Dermis lymphatic vessel endothelial cell (primary cell): ENCODE results near the gene MOGAT1. TPM values are rescaled to one million over a fixed set of nuclear protein-coding genes. Genes with fewer than 3 reads are reported as not detected.

Experiments used
- total RNA-seq: library from RNA; depleted of rRNA; stranded (reverse); fragments of >200 nt; gene quantifications from 2 replicates; pipeline ENCODE4 v1.2.1, GENCODE V29; 2014

Gene MOGAT1
- total RNA-seq: not detected in 2 replicates

GRCh38 chr2:222671259-222672067, at the start of gene MOGAT1:
TSS of gene MOGAT1 (plus strand) at chr2:222671658. CDS start at chr2:222671786, 128 bp downstream.

GRCh38 chr2:222655787-222656525, 15.5 kb upstream of the MOGAT1 start, which contains the start of gene FARSB:
TSS of gene FARSB (minus strand) at chr2:222656092. CDS start at chr2:222656073, 19 bp downstream.

Other genes starting within 250 kb of the MOGAT1 start
- not detected in 2 replicates for gene SGPP2, start 247.1 kb upstream of the MOGAT1 start, total RNA-seq
- gene FARSB, start 15.6 kb upstream of the MOGAT1 start, total RNA-seq: 5.6 and 7.6 TPM in 2 replicates
- gene ACSL3, start 189.4 kb downstream of the MOGAT1 start, total RNA-seq: 111 and 117 TPM in 2 replicates